NCI-H146 treated with DMSO at 0.1 percent for 48 hours (cell line): ENCODE data around the gene SKI.
A peak's percentile ranks its signal among the peaks of the same experiment; 100 is the strongest.
"Not testable (repeated sequence)": the region's sequence is repeated elsewhere in the genome, so short reads cannot be mapped to it uniquely, and the experiment has no call there.

Source experiments
- DNase-seq: peaks from one replicate; lab custom pipeline; 2025; ENCODE audit not compliant: unreplicated experiment; lab: John Stamatoyannopoulos, UW

The SKI gene

GRCh38 chr1:2318314-2319278 is 90.5 kb downstream of the SKI start:
- DNase-seq: no peak

DNA sequence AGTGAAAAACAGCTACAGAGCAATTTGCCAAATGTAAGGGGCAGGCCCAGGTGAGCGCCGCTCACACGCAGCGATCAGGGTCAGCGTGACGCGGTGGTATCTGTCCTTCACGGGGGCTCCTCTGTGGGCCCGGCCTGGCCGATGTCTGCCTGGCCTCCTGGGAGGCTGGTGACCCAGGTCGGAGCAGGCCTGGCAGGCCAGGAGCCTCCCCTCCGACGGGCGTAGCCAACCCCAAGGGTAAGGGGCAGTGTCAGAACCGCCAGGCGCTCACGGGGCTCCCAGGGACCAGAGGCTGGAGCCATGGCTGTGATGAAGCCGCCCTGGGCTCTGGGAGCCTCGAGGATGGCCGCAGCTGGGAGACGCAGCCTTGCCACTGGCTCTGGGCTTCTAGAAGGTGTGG is 91.2 kb downstream of the SKI start:
- DNase-seq: no peak

GRCh38 chr1:2320006-2320405 is 91.9 kb downstream of the SKI start:
- no peak for DNase-seq

GRCh38 chr1:2320760-2321667 is 92.9 kb downstream of the SKI start:
- no peak for DNase-seq

- DNase-seq: peak; percentile 7
Measured at GRCh38 chr1:2322065-2322571, 94.0 kb downstream of the SKI start.

GRCh38 chr1:2322581-2323211 is 94.6 kb downstream of the SKI start:
- no peak for DNase-seq

GRCh38 chr1:2323451-2323974 is 95.4 kb downstream of the SKI start:
- no peak for DNase-seq

GRCh38 chr1:2324553-2325366 is 96.6 kb downstream of the SKI start:
- DNase-seq: no peak

- no peak for DNase-seq
Measured at GRCh38 chr1:2326524-2326923, 98.4 kb downstream of the SKI start.

DNA sequence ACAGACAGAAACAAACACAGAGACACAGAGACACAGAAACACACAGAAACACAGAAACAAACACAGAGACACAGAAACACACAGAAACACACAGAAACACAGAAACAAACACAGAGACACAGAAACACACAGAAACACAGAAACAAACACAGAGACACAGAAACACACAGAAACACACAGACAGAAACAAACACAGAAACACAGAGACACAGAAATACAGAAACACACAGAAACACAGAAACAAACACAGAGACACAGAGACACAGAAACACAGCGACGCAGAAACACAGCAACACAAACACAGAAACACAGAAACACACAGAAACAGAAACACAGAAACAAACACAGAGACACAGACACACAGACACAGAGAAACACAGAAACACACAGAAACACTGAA is 99.0 kb downstream of the SKI start:
- not testable (repeated sequence) for DNase-seq

GRCh38 chr1:2327841-2328240 is 99.7 kb downstream of the SKI start:
- no peak for DNase-seq

- no peak for DNase-seq
Measured at GRCh38 chr1:2328676-2329455, 100.7 kb downstream of the SKI start.

- DNase-seq: no peak
Measured at GRCh38 chr1:2330035-2330434, 101.9 kb downstream of the SKI start.

DNA sequence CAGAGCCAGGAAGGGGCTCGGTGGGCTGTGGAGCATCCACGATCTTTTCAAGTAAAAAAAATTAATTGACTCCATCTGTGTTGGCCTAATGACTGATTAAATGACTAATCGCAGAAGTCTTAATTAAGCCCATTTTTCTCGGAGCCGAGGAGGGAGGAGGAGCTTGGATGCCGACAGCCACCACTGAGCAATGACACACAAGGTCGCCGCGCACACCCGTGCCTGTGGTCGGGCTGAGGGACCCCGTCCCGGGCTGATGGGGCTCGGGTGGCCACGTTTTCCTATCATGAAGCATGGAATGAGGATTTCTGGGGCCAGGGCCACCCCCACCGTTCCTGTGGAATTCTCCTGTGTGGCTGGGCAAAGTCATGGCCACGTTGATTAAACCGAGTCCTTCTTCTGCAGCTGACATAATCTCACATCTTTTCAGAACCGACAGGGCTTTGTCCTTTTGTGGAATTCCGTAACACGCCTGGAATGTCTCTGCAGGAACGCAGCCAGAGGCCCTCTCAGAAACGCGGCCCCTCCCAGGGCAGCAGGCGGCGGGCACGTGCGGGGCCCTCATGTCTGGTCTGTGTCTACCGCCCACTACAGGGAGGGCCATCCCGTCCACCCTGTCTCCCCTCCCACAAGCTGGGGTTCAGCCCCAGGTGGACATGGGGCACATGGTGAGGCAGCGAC is 102.5 kb downstream of the SKI start:
- DNase-seq: no peak

- DNase-seq: no peak
Measured at GRCh38 chr1:2331200-2331544, 103.1 kb downstream of the SKI start.

- not testable (repeated sequence) for DNase-seq
Measured at GRCh38 chr1:2331580-2331979, 103.5 kb downstream of the SKI start.

DNA sequence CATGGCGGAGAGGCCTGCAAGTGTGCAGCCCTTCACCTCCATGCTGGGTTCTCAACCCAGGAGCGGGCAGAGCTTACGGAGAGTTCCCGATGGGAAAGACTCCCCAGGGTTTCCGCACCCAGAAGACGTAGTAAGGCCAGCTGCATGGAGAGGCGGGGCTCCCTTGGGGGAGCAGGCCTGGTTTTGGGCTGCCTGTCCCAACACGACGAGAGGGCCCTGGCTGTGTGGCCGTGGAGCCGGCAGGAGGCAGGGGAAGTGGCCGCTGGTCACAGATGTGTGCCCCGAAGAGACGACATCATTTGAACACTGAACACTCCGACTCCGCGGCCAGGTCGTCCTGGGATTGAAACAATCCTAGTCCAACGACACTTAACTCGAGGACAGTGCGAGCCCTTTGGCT is 106.2 kb downstream of the SKI start:
- DNase-seq: no peak

GRCh38 chr1:2334883-2335534 is 106.9 kb downstream of the SKI start:
- DNase-seq: no peak
